Liver (tissue), 9 donors: ENCODE measurements around the gene TJP3. TPM values are rescaled to one million over a fixed set of nuclear protein-coding genes. Genes with fewer than 3 reads are reported as not detected.

ENCODE experiments used
- DNase-seq: peaks from one replicate; pipeline ENCODE4 v3.0.0-alpha.2; 2017; ENCODE audit warnings: low spot score
- H3K27ac ChIP-seq, 2 donors: one replicate each; pipeline ENCODE4 v1.7.0; 2013; ENCODE audit warnings: inconsistent platforms in 2 of 2, low read length in 2 of 2, control low read depth in 1 of 2, low read depth in 1 of 2, mild to moderate bottlenecking in 1 of 2
- H3K27me3 ChIP-seq, 4 donors: one replicate each; pipeline versions ENCODE4 v1.6.1 to v1.7.0; 2013; ENCODE audit warnings: low read length in 3 of 4, inconsistent platforms in 1 of 4, mild to moderate bottlenecking in 1 of 4, moderate library complexity in 1 of 4; ENCODE audit not compliant: control insufficient read depth in 4 of 4, insufficient read depth in 4 of 4
- H3K36me3 ChIP-seq, 4 donors: one replicate each; pipeline versions ENCODE4 v1.6.1 to v1.7.0; 2013; ENCODE audit warnings: low read length in 3 of 4, mild to moderate bottlenecking in 3 of 4, low read depth in 1 of 4, moderate library complexity in 1 of 4; ENCODE audit not compliant: control insufficient read depth in 4 of 4, insufficient read depth in 3 of 4
- H3K4me1 ChIP-seq, 4 donors: one replicate each; pipeline versions ENCODE4 v1.6.1 to v1.7.0; 2013; ENCODE audit warnings: low read length in 3 of 4, mild to moderate bottlenecking in 3 of 4, moderate library complexity in 1 of 4; ENCODE audit not compliant: control insufficient read depth in 4 of 4, insufficient read depth in 4 of 4
- H3K4me3 ChIP-seq, 3 donors: one replicate each; pipeline versions ENCODE4 v1.6.1 to v1.7.0; 2013; ENCODE audit warnings: low read length in 3 of 3, control low read depth in 1 of 3, low read depth in 1 of 3, mild to moderate bottlenecking in 1 of 3
- H3K9ac ChIP-seq, 2 donors: one replicate each; pipeline ENCODE4 v1.7.0; 2013; ENCODE audit warnings: low read length in 2 of 2, mild to moderate bottlenecking in 2 of 2, moderate library complexity in 2 of 2, control low read depth in 1 of 2, low read depth in 1 of 2
- H3K9me3 ChIP-seq, 4 donors: one replicate each; pipeline versions ENCODE4 v1.6.1 to v1.7.0; 2013; ENCODE audit warnings: low read length in 3 of 4; ENCODE audit not compliant: control insufficient read depth in 4 of 4
- EGR1 ChIP-seq, 2 donors: IDR thresholded peaks; 2 replicates each; pipeline ENCODE4 v1.6.1; 2016 to 2018; ENCODE audit warnings: antibody characterized with exemption in 2 of 2, low read depth in 2 of 2
- GABPA ChIP-seq, 2 donors: IDR thresholded peaks in 1 of 2; conservative IDR thresholded peaks in 1 of 2; 2 replicates each; pipeline ENCODE4 v1.6.1; 2016; ENCODE audit warnings: antibody characterized with exemption in 2 of 2, mild to moderate bottlenecking in 1 of 2, moderate library complexity in 1 of 2
- JUND ChIP-seq, 2 donors: IDR thresholded peaks; 2 replicates each; pipeline ENCODE4 v1.6.1; 2016; ENCODE audit warnings: antibody characterized with exemption in 2 of 2
- NR2F2 ChIP-seq: IDR thresholded peaks from 2 replicates; pipeline ENCODE4 v1.6.1; 2016; ENCODE audit warnings: antibody characterized with exemption
- RXRA ChIP-seq, 2 donors: IDR thresholded peaks; 2 replicates each; pipeline ENCODE4 v1.6.1; 2017 to 2018; ENCODE audit warnings: antibody characterized with exemption in 2 of 2, mild to moderate bottlenecking in 1 of 2
- SP1 ChIP-seq: IDR thresholded peaks from 2 replicates; pipeline ENCODE4 v1.6.1; 2018; ENCODE audit warnings: antibody characterized with exemption, mild to moderate bottlenecking
- TAF1 ChIP-seq: conservative IDR thresholded peaks from 2 replicates; pipeline ENCODE4 v1.6.1; 2016; ENCODE audit warnings: antibody characterized with exemption, mild to moderate bottlenecking
- YY1 ChIP-seq: IDR thresholded peaks from 2 replicates; pipeline ENCODE4 v1.6.1; 2016; ENCODE audit warnings: antibody characterized with exemption, mild to moderate bottlenecking
- WGBS: extraction: QIAGEN DNeasy Blood & Tissue Kit; methylation state at CpG from one replicate; pipeline ENCODE4 v1.1.7; 2013; 5-methylcytosine and 5-hydroxymethylcytosine counted together
- polyA plus RNA-seq, 2 donors: library from polyadenylated mRNA; stranded (reverse) in 1 of 2; unstranded in 1 of 2; fragments of 200-250 nt in 1 of 2; fragments of >200 nt in 1 of 2; fragmentation: Nextera tagmentation in 1 of 2; extraction: Ambion mirVana in 1 of 2; gene quantifications; one replicate each; pipeline versions ENCODE4 v1.2.1 to v1.2.3, GENCODE V29; 2013 to 2015
- total RNA-seq, 2 donors: library from RNA; depleted of rRNA; stranded (reverse); fragments of >200 nt; gene quantifications; one replicate each; pipeline ENCODE4 v1.2.3, GENCODE V29; 2014
- TF ChIP-seq, protein P1 (sequence below): IDR thresholded peaks from 2 replicates; pipeline ENCODE4 v1.6.1; 2016; ENCODE audit warnings: antibody characterized with exemption, mild to moderate bottlenecking
- TF ChIP-seq, protein P2 (sequence below): IDR thresholded peaks from 2 replicates; pipeline ENCODE4 v1.6.1; 2016; ENCODE audit warnings: antibody characterized with exemption
- TF ChIP-seq, protein P3 (sequence below): fragments of 150-350 bp; IDR thresholded peaks from 2 replicates; pipeline ENCODE4 v1.5.1; 2017; ENCODE audit warnings: improper control_type of control experiment, low read depth, low read length; ENCODE audit not compliant: missing input control
- TF ChIP-seq, protein P4 (sequence below): IDR thresholded peaks from 2 replicates; pipeline ENCODE4 v1.6.1; 2016; ENCODE audit warnings: antibody characterized with exemption
- donor health status: healthy.
- donor health status: healthy.
- donor health status: healthy.
- donor health status: healthy.
- donor health status: healthy.

TJP3 gene
- total and polyA plus RNA-seq, 4 donors = 6.0 to 9.8 (median 6.7) TPM

DNA sequence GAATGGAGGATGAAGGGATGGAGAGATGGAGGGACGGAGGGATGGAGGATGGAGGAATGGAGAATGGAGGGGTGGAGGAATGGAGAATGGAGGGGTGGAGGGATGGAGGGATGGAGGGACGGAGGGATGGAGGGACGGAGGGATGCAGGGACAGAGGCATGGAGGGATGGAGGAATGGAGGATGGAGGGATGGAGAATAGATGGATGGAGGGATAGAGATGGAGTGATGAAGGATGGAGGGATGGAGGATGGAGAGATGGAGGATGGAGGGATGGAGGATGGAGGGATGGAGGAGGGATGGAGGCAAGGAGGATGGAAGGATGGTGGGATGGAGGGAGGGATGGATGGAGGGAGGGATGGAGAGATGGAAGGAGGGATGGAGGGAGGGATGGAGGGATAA lies 30.0 kb upstream of the TJP3 start:
- no peak overlapping the region for H3K9ac ChIP-seq
- TF ChIP-seq SP1 (no peak), JUND (IDR thresholded peaks at IDR 0.05) (no peak)
- no peak overlapping the region for H3K27ac ChIP-seq
- no peak for DNase-seq
- no peak overlapping the region for H3K4me3 ChIP-seq
- peaks cover 0 to 2% (median 2%) of the 10 kb centered on the region in 4 donors for H3K36me3 ChIP-seq
- WGBS = 97% methylated on average over 3 of the region's 3 CpGs
- H3K4me1 ChIP-seq = no peaks in the 10 kb centered on the region
- H3K27me3 ChIP-seq = no peaks in the 10 kb centered on the region
- no peaks in the 10 kb centered on the region for H3K9me3 ChIP-seq

DNA sequence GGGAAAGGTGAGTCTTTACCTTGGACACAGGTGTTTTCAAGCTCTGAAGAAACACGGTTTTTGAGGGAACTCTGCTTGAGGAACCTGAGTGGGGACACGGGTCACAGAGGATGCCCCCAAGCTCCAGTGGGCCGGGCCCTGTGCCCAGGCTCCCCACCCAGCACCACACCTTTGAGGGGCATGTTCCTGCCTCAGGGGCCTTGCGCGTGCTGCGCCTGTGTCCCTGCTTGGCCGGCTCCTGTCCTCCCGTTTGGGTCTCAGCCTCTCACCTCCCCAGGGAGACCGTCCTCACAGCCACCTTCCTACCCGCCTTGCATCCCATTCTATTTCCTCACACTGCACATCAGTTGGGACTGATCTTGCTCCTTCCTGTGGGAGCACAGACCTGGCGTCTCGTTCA lies 29.0 kb upstream of the TJP3 start:
- no peak for DNase-seq
- Histone ChIP-seq H3K4me1 (no peaks in the 10 kb centered on the region), H3K36me3 (peaks cover 0 to 2% (median under 1%) of the 10 kb centered on the region in 4 donors), H3K27ac (no peak overlapping the region), H3K9me3 (no peaks in the 10 kb centered on the region), H3K4me3 (no peak overlapping the region), H3K27me3 (no peaks in the 10 kb centered on the region), H3K9ac (no peak overlapping the region)
- TF ChIP-seq, protein P1, sequence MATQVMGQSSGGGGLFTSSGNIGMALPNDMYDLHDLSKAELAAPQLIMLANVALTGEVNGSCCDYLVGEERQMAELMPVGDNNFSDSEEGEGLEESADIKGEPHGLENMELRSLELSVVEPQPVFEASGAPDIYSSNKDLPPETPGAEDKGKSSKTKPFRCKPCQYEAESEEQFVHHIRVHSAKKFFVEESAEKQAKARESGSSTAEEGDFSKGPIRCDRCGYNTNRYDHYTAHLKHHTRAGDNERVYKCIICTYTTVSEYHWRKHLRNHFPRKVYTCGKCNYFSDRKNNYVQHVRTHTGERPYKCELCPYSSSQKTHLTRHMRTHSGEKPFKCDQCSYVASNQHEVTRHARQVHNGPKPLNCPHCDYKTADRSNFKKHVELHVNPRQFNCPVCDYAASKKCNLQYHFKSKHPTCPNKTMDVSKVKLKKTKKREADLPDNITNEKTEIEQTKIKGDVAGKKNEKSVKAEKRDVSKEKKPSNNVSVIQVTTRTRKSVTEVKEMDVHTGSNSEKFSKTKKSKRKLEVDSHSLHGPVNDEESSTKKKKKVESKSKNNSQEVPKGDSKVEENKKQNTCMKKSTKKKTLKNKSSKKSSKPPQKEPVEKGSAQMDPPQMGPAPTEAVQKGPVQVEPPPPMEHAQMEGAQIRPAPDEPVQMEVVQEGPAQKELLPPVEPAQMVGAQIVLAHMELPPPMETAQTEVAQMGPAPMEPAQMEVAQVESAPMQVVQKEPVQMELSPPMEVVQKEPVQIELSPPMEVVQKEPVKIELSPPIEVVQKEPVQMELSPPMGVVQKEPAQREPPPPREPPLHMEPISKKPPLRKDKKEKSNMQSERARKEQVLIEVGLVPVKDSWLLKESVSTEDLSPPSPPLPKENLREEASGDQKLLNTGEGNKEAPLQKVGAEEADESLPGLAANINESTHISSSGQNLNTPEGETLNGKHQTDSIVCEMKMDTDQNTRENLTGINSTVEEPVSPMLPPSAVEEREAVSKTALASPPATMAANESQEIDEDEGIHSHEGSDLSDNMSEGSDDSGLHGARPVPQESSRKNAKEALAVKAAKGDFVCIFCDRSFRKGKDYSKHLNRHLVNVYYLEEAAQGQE = no peak
- TF ChIP-seq YY1 (no peak), GABPA (IDR thresholded peaks at IDR 0.05 in 1 of 2, conservative IDR thresholded peaks at IDR 0.05 in 1 of 2) (no peak), NR2F2 (no peak)
- WGBS = 94% methylated on average over 12 of the region's 12 CpGs

DNA sequence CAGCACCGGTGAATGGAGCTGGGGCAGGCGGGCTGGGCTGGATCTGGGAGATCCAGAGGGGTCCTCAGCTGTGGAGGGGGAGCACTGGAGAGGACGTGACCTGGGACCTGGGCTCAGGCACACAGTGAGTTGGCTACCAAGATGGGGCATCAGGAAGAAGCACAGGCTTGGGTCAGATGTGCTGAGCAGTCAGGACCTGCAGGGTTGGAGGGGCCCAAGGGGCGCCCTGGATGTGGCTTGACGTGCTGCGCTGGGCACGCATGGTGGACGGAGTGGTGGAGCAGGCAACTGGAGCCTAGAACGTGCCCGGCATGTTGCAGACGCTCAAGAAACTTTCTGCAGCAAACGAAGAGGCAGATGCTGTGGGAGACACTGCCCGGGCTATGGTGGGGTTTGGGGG lies 28.6 kb upstream of the TJP3 start:
- H3K4me1 ChIP-seq = no peaks in the 10 kb centered on the region
- H3K27ac ChIP-seq = no peak overlapping the region
- H3K9ac ChIP-seq = no peak overlapping the region
- no peak for DNase-seq
- no peaks in the 10 kb centered on the region for H3K27me3 ChIP-seq
- H3K4me3 ChIP-seq = no peak overlapping the region
- H3K9me3 ChIP-seq = peaks cover 0 to 3% (median 0%) of the 10 kb centered on the region in 4 donors
- no peak for TF ChIP-seq NR2F2
- no peak for TF ChIP-seq TAF1
- TF ChIP-seq JUND (IDR thresholded peaks at IDR 0.05) = no peak
- TF ChIP-seq EGR1 (IDR thresholded peaks at IDR 0.05; ENCODE audit: low read depth in 2 of 2) = no peak
- TF ChIP-seq, protein P2, sequence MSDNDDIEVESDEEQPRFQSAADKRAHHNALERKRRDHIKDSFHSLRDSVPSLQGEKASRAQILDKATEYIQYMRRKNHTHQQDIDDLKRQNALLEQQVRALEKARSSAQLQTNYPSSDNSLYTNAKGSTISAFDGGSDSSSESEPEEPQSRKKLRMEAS = no peak
- 92% methylated on average over 13 of the region's 13 CpGs for WGBS
- peaks cover 0 to 2% (median under 1%) of the 10 kb centered on the region in 4 donors for H3K36me3 ChIP-seq

DNA sequence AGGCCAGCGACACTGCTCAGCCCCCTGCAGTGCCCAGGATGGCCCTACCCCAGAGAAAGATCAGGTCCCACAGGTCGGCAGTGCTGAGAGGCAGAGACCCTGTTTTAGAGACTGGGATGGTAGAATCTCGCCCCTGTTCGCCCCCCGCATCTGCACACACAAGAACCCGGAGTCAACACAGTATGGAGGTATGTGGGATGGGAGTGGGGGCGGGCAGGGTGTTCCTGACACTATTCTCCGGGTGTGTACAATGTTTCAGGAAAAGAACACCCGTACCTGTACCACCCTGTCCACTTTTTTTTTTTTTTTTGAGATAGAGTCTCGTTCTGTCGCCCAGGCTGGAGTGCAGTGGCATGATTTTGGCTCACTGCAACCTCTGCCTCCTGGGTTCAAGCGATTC lies 27.2 kb upstream of the TJP3 start:
- Histone ChIP-seq H3K27me3 (no peaks in the 10 kb centered on the region), H3K27ac (no peak overlapping the region), H3K9ac (no peak overlapping the region), H3K4me3 (no peak overlapping the region), H3K36me3 (peaks cover 0 to 2% (median under 1%) of the 10 kb centered on the region in 4 donors), H3K4me1 (no peaks in the 10 kb centered on the region), H3K9me3 (peaks cover 0 to 3% (median 0%) of the 10 kb centered on the region in 4 donors)
- 97% methylated on average over 12 of the region's 12 CpGs for WGBS
- no peak for DNase-seq
- TF ChIP-seq GABPA (IDR thresholded peaks at IDR 0.05 in 1 of 2, conservative IDR thresholded peaks at IDR 0.05 in 1 of 2) = no peak
- no peak for TF ChIP-seq TAF1
- TF ChIP-seq, protein P3, sequence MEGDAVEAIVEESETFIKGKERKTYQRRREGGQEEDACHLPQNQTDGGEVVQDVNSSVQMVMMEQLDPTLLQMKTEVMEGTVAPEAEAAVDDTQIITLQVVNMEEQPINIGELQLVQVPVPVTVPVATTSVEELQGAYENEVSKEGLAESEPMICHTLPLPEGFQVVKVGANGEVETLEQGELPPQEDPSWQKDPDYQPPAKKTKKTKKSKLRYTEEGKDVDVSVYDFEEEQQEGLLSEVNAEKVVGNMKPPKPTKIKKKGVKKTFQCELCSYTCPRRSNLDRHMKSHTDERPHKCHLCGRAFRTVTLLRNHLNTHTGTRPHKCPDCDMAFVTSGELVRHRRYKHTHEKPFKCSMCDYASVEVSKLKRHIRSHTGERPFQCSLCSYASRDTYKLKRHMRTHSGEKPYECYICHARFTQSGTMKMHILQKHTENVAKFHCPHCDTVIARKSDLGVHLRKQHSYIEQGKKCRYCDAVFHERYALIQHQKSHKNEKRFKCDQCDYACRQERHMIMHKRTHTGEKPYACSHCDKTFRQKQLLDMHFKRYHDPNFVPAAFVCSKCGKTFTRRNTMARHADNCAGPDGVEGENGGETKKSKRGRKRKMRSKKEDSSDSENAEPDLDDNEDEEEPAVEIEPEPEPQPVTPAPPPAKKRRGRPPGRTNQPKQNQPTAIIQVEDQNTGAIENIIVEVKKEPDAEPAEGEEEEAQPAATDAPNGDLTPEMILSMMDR = no peak
- TF ChIP-seq RXRA (IDR thresholded peaks at IDR 0.05) = no peak
- no peak for TF ChIP-seq NR2F2
- no peak for TF ChIP-seq SP1
- TF ChIP-seq, protein P4, sequence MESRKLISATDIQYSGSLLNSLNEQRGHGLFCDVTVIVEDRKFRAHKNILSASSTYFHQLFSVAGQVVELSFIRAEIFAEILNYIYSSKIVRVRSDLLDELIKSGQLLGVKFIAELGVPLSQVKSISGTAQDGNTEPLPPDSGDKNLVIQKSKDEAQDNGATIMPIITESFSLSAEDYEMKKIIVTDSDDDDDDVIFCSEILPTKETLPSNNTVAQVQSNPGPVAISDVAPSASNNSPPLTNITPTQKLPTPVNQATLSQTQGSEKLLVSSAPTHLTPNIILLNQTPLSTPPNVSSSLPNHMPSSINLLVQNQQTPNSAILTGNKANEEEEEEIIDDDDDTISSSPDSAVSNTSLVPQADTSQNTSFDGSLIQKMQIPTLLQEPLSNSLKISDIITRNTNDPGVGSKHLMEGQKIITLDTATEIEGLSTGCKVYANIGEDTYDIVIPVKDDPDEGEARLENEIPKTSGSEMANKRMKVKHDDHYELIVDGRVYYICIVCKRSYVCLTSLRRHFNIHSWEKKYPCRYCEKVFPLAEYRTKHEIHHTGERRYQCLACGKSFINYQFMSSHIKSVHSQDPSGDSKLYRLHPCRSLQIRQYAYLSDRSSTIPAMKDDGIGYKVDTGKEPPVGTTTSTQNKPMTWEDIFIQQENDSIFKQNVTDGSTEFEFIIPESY = no peak
